ENCODE data around the gene HIVEP1. TPM values are rescaled to one million over a fixed set of nuclear protein-coding genes. Genes with fewer than 3 reads are reported as not detected.

The HIVEP1 gene
- total and polyA plus RNA-seq, 2 of the 13 experiments (the other 11 are each of a cell fraction or from before 2014, with no cell fraction given) = 7.4 to 9.9 TPM

DNA sequence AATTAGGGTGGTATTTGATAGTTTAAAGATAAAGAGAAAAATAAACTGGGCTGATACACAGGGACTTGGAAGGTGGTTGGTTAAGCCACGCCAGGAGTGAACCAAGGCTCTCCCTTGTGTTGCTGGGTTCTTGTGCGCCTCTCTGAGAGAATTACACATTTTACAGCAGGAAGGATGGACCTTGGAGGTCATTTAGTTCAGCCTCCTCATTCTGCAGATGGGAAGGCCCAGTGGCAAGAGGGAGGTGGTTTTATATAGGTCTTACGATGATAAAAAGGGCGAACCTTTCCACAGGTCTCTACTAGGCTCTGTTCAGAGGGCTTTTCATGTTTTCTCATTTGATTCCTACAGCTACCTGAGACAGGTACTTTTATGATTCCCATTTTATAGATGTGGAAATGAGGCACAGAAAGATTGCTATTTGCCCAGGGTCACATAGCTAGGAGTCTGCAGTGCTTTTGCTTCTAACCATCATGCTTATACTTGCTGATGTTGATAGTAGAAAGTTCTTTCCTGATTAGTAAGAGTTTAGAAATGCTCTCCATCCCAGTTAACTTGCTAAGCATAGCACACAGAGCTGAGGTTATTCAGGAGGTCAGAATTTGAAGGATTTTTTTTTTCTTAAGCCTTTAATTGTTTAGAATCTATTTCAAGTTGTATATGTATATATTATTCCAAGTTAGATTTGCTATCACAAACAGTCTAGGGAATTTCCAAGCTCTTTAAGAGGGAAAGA is 12.8 kb downstream of the HIVEP1 start:
- in situ Hi-C loops (cut with HindIII; ENCODE audit: extremely low pct_ligation_motif_present, low pct_unique_long_range_greater_than_20kb) = no loop called here
- Histone ChIP-seq H3K4me1 (ENCODE audit: insufficient read depth, low read length) (peaks cover 8% of the 10 kb centered on the region; the same call in 1 of the 2 replicates), H3K36me3 (replicated peaks in 1 of 2; ENCODE audit: control insufficient read depth in 1 of 2, insufficient read depth in 2 of 2, low read length in 2 of 2) (peaks cover 1 to 7% of the 10 kb centered on the region in 2 experiments; a peak in 4 of 5 replicates), H3K9me3 (ENCODE audit: low read length) (peaks cover 5% of the 10 kb centered on the region), H3K27ac (ENCODE audit: extremely low read length, insufficient read depth, low read length) (no peak overlapping the region), H3K79me2 (ENCODE audit: insufficient read depth, low read length) (peaks cover 18% of the 10 kb centered on the region), H3K4me2 (ENCODE audit: low read depth, low read length) (no peak overlapping the region), H4K20me1 (ENCODE audit: insufficient read depth, low read length) (no peaks in the 10 kb centered on the region), H3K9ac (ENCODE audit: insufficient read depth, low read depth, low read length) (no peak overlapping the region), H3K27me3 (ENCODE audit: control insufficient read depth in 1 of 2, insufficient read depth in 2 of 2, low read length in 2 of 2) (no peaks in the 10 kb centered on the region), H2AFZ (ENCODE audit: low read length) (no peak overlapping the region), H3K4me3 (replicated peaks in 1 of 3; ENCODE audit: insufficient read depth in 1 of 3, low read depth in 2 of 3, low read length in 3 of 3) (no peak overlapping the region)
- BruUV-seq (replicated peaks) = no TSS peak
- 99% methylated on average over 4 of the region's 4 CpGs for WGBS (ENCODE audit: low lambda C conversion rate)
- ChIA-PET POLR2A (no interaction called here), CTCF (ENCODE audit: low intra/inter-chr PET ratio, low total read pairs) (no interaction called here)
- intact Hi-C loops (cut with micrococcal nuclease; ENCODE audit: unreplicated experiment) = no loop called here
- DNase-seq (ENCODE audit: low spot score) (no peak), FAIRE-seq (no peak), ATAC-seq (no peak)
- TF ChIP-seq MYC (CRISPR knock-in tag; IDR thresholded peaks at IDR 0.05; ENCODE audit: borderline replicate concordance) (no peak), SALL2 (CRISPR knock-in tag; IDR thresholded peaks at IDR 0.05) (no peak), MBNL3 (CRISPR knock-in tag; conservative IDR thresholded peaks at IDR 0.05) (no peak), PRMT3 (CRISPR knock-in tag; IDR thresholded peaks at IDR 0.05; ENCODE audit: borderline replicate concordance, low read depth) (no peak), FOXA1 (IDR thresholded peaks at IDR 0.05) (no peak), FOXA1 (CRISPR knock-in tag; IDR thresholded peaks at IDR 0.05) (no peak), ZNF557 (CRISPR knock-in tag; IDR thresholded peaks at IDR 0.05) (no peak), MAZ (IDR thresholded peaks at IDR 0.05; ENCODE audit: borderline replicate concordance, low read depth, low read length) (no peak), MAZ (CRISPR knock-in tag; IDR thresholded peaks at IDR 0.05; ENCODE audit: low read depth) (no peak), ZBTB2 (CRISPR knock-in tag; IDR thresholded peaks at IDR 0.05; ENCODE audit: low read depth) (no peak), ZNF652 (CRISPR knock-in tag; IDR thresholded peaks at IDR 0.05; ENCODE audit: borderline replicate concordance, low read depth) (no peak), ZNF101 (CRISPR knock-in tag; IDR thresholded peaks at IDR 0.05; ENCODE audit: borderline replicate concordance, low read depth) (no peak), ZNF253 (CRISPR knock-in tag; IDR thresholded peaks at IDR 0.05; ENCODE audit: borderline replicate concordance) (no peak), BORCS8-MEF2B (CRISPR knock-in tag; IDR thresholded peaks at IDR 0.05) (no peak), SMARCE1 (IDR thresholded peaks at IDR 0.05; ENCODE audit: borderline replicate concordance) (no peak)
- TF ChIP-seq, protein P1, sequence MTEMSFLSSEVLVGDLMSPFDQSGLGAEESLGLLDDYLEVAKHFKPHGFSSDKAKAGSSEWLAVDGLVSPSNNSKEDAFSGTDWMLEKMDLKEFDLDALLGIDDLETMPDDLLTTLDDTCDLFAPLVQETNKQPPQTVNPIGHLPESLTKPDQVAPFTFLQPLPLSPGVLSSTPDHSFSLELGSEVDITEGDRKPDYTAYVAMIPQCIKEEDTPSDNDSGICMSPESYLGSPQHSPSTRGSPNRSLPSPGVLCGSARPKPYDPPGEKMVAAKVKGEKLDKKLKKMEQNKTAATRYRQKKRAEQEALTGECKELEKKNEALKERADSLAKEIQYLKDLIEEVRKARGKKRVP (CRISPR knock-in tag; IDR thresholded peaks at IDR 0.05) = no peak

Measured in HepG2 (cell line).